Left hindlimb (tissue), 1 donor: ENCODE data around the gene INO80E.
A peak's percentile ranks its signal among the peaks of the same experiment; 100 is the strongest.
"Not testable (repeated sequence)": the region's sequence is repeated elsewhere in the genome, so short reads cannot be mapped to it uniquely, and the experiment has no call there.

Experiments
- DNase-seq: peaks from one replicate; pipeline ENCODE4 v3.0.0-alpha.2; 2018

The INO80E gene

GRCh38 chr16:29995911-29996765, at the start of gene INO80E:
Gene INO80E, plus strand, starts transcription at chr16:29996241. Its CDS starts 70 bp downstream, at chr16:29996311.
- peak; percentile 98 for DNase-seq

GRCh38 chr16:29947897-29948296, 48.1 kb upstream of the INO80E start:
- no peak for DNase-seq

- DNase-seq, result no peak
Measured at GRCh38 chr16:29950806-29951461, 45.1 kb upstream of the INO80E start.

- DNase-seq, result no peak
Measured at GRCh38 chr16:29951625-29952365, 44.2 kb upstream of the INO80E start.

GRCh38 chr16:29958756-29959155, 37.3 kb upstream of the INO80E start:
- no peak for DNase-seq

- no peak for DNase-seq
Measured at GRCh38 chr16:29959293-29959692, 36.7 kb upstream of the INO80E start.

GRCh38 chr16:29959821-29960220, 36.2 kb upstream of the INO80E start:
- DNase-seq, result not testable (repeated sequence)

GRCh38 chr16:29961127-29961478, 34.9 kb upstream of the INO80E start:
- no peak for DNase-seq

- peak; percentile 95 for DNase-seq
Measured at GRCh38 chr16:29961479-29962343, 34.3 kb upstream of the INO80E start, which contains the start of gene TMEM219. Gene TMEM219, plus strand, starts transcription at chr16:29962079. Its CDS starts 1,065 bp downstream, at chr16:29963144.

- peak; percentile 38 for DNase-seq
Measured at GRCh38 chr16:29962344-29962994, 33.6 kb upstream of the INO80E start.

GRCh38 chr16:29963021-29963743, 32.9 kb upstream of the INO80E start:
- no peak for DNase-seq

GRCh38 chr16:29968205-29968604, 27.8 kb upstream of the INO80E start:
- DNase-seq, result no peak

- no peak for DNase-seq
Measured at GRCh38 chr16:29971304-29971703, 24.7 kb upstream of the INO80E start.

- DNase-seq, result no peak
Measured at GRCh38 chr16:29972500-29972899, 23.5 kb upstream of the INO80E start.

- DNase-seq, result no peak
Measured at GRCh38 chr16:29972992-29973383, 23.1 kb upstream of the INO80E start.

- peak; percentile 100 for DNase-seq
Measured at GRCh38 chr16:29973384-29974246, 22.4 kb upstream of the INO80E start, which contains the start of gene TAOK2. Gene TAOK2, plus strand, starts transcription at chr16:29973868. Its CDS starts 3,905 bp downstream, at chr16:29977773.

- DNase-seq, result peak; percentile 50
Measured at GRCh38 chr16:29974291-29975133, 21.5 kb upstream of the INO80E start.

- no peak for DNase-seq
Measured at GRCh38 chr16:29975134-29975538, 20.9 kb upstream of the INO80E start.
